Measurements from ENCODE around the gene HPRT1.

HPRT1 gene

DNA sequence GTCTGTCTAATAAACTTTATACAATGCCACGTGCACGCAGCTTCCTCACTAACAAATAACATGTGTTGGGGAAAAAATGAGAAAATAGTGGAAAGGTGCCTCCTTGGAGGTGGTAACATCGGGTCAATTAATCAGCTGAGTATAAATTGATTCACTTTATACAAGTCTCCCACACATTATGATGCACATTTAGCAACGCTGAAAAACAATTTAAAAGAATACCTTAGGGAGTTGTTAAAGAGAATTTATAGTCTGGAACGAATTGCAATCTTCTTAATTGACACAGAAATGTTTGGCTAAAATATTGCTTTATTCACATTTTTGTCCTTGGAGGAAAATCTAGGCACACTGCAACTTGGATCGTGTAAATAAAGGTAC lies 84.2 kb downstream of the HPRT1 start:
- DNase-seq (ENCODE audit: low spot score): no peak

DNA sequence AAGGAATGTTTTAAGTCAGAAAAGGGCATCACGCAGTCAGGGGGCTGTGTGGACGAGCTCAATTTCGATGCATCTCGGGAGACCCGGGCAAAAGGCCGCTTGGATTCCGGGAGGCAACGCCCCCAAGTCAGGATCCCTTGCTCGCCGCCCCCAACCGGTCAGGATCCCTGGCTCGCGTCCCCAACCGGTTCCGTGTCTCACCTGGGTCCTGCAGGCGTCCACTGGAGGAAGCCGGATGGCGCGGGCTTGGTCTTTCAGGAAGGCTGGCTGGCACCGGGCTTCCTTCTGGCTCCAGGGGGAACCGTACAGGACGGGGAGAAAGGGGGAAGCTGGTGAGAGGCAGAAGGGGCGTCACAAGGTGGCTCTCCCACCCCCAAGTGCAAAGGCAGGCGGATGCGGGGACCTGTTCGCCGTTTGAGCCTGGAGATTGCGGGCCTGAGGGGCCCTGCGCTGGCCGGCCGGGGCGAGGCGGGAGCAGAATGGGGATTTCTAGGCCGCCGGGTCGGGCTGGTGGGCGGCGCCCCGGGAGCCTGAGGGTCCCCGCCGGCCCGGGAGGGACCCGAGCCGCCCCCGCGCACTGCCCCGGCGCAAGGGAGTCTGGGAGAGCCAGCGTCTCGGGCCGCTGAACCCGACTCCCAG lies 84.7 kb downstream of the HPRT1 start:
- DNase-seq (ENCODE audit: low spot score): no peak

DNA sequence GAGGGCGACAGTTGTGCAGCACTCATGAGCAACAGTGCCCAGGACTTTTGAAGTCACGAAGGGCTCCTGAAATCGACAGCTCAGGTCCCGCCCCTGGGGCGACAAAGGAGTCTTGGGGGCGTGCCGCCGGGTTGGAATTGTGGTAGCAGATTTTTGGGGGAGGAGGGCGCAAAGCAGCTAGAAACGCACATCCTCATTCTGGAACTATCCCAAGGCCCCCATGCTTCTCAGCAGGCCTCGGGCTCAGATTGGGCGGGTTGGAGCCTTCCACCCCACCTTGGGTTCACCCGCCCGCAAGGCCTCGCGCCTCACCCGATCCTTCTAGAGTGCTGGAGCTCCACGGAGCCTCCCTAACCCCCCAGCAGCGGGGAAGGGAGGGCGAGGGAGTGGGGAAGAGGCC lies 85.5 kb downstream of the HPRT1 start:
- DNase-seq (ENCODE audit: low spot score): no peak

DNA sequence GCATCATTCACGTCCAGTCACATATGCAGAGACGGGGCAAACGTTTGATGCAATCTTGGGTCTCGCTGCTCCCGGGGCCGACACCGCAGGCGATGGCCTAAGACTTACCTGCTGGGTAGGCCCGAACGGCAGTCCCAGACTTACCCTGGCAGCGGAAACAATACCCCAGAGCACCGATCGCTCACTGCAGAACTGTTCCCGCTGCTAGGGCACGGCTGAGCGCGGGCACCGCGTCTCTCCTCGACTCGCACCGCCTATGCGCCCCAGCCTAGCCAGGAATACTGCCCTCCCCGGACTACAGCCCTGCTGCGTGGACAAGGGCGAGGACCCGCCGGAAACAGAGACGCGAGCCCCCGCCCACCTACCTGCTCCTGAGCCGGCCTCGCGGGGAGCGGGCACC lies 86.2 kb downstream of the HPRT1 start:
- DNase-seq (ENCODE audit: low spot score): no peak

DNA sequence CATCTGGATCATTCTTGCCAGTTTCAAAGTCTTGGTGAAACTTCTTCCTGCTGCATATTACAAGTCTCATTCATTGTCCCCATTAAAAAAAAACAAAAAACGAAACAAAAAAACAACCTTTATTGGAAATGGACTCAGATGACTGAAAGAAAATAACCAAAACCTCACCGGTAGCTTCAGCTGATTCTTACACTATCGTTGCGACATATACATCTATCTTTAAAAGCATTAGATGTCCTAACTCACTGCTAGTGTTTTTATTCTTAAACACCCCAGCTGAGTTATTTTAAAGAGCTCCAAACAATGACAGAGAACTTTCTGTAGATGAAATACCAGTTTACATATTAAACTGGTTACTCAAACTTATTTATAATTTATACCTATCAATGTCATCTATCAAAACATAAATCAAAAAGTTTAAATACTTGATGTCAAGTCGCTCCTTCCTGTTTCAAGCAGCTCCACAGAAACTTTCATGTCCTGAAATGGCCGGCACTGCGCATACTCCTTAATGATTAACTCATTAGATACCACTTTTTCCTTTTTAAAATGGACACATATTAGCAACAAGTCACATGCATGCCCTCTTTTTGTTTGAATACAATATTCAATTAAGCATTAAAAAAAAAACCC lies 87.2 kb downstream of the HPRT1 start:
- no peak for DNase-seq (ENCODE audit: low spot score)

DNA sequence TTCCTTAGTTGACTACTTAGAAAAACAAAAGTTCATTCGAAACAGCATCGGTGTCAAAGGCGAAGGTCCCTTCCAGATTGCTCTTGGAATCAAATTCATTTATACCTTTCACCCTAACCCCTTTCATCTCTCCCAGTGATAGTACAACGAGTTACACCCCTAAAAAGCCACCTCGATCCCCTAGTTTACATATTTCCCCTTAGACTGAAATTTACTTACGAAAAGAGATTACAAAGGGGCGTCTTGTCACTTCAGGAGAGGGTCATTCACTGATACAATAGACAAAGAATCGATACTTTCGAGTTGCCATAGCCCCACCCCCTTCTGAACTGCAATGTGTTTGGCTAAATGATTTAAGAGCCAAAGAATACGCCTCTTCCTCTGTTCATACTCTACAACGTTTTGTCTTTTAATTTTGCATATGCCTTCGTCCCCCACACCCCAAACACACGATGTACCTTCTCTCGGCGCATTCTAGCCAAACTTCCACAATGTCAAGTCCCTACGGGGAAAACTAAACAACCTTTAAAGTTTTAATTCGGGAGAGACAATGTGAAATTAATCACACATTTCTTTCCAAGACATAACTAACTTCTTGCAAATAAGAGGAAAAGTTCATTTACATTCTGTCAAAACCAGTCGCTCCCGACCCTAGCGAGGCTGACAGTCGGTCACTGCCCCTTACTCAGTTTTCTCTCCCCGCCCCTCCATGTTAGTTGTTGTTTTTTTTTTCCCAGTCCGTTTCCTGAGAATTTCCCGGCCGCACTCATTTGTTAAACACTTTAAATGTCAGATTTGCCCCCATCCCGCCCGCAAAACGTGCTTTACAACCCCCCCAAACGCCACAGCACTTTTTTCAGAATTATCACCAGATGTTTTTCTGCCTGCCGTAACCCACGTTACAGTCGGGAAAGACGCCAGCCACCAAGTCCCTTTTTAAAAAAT lies 88.6 kb downstream of the HPRT1 start:
- DNase-seq (ENCODE audit: low spot score): no peak
